NCI-H226 (cell line): ENCODE results near the gene PERCC1.
"Not testable (repeated sequence)": the region's sequence is repeated elsewhere in the genome, so short reads cannot be mapped to it uniquely, and the experiment has no call there.

Experiments used
- DNase-seq: peaks from one replicate; pipeline ENCODE4 v3.0.0-alpha.2; 2015

Gene PERCC1

DNA sequence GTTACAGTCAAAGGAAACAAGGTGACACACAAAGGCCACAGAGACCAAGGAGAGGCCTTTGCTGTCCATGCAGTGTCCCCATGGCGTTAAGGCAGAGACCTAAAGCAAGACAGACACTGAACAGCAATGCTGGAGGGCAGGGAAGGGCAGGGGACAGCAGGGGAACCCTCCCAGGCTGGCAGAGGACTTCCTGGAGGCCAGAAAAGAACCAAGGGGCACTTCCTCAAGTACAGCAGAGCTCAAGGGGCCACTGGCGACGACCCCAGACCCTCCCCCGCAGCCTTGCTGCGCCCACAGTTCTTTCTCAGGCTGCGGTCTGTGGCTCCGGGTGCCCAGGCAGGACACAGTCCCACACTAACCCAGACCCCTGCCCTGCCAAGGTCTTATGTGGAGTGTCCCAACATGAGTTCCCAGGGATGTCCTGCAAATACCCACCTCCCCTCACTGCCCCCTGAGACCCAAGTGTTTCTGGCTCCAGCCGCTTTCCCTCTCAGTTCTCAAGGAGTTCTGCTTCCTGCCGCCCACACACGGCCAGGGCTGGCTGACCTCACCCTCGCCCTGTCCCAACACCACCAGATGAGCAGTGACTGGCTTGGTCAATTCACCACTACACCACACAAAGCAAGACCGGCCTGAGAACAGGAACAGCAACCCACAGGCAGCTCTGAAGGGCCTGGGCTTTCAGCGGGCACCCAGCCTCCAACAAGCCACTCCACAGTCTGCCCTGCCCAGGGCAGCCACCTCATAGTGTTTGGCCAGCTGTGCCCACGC, 39.8 kb downstream of the PERCC1 start:
- no peak for DNase-seq

DNA sequence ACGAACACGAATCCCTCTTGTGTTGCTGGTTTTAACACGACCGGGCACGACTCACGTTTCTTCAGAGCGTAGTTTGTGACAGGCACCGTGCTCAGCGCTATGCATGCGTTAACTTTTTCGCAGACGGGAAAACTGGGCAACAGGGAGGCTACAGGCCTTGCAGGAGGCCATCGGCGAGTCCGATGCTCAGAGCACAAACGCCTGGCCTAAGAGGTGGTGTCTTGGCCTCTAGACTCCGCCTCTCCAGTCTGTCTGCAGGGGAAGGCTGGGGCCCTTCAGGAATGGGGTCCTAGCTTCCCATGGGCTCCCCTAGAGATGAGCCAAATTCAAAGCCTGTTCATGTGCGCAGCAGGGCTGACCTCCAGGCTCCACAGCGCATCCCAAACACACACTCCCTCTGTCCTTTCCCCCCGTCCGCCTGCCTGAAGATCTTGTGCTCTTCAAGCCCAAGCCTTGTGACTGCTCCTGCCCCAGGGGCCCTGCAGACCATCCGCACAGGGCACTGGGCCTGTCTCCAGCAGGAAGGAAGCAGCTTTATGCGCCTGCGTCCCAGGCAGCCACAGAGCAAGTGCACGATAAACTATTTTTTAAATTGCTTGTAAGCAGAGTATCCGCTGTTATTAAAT, 40.8 kb downstream of the PERCC1 start:
- DNase-seq: no peak

DNA sequence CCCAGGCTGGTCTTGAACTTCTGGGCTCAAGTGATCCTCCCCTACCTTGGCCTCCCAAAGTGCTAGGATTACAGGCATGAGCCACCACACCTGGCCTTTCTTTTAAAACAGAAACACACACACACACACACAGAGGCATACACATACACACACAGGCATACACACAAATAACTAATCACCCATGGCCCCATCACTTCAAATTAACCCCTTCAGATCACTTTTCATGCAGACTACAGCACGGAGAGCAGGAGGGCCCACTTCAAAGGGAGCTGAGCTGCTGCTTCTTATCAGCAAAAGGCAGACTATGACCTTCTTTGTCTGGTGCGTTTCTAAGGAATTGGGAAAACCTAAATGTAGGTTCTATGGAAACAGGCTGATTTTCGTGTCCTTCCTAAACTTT, 42.1 kb downstream of the PERCC1 start:
- DNase-seq: no peak

DNA sequence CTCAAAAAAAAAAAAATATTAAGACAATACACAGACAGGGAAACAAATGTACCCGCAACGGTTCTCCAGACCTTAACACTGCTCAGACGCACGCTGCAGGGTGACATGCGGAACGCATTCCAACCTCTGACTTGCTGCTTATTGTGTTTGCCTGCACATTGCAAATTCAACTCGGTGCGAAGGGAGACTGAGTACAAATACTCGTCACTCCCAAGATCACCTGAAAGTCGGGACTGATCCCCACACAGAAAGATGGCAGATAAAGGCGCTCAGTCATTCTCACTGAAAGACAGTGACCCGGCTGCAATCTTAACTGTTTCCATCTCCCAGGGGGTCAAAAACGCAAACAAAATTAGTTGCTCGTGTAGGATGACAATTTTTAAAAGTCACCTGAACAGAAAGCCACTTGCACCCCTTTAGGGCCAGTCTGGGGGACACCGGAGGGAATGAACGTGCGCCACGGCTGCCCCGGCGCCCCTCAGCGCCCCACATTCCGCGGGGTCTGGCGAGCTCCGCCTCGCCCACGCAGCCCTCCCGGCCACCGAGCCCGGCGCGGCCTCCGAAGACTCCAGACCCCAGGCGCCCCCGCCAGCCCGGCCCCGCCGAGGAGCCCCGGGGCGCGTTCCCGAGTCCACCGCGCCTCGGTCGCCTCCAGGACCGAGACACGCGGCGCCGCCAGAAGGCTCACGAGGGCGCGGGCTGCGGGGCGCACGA, 43.4 kb downstream of the PERCC1 start:
- DNase-seq: no peak

DNA sequence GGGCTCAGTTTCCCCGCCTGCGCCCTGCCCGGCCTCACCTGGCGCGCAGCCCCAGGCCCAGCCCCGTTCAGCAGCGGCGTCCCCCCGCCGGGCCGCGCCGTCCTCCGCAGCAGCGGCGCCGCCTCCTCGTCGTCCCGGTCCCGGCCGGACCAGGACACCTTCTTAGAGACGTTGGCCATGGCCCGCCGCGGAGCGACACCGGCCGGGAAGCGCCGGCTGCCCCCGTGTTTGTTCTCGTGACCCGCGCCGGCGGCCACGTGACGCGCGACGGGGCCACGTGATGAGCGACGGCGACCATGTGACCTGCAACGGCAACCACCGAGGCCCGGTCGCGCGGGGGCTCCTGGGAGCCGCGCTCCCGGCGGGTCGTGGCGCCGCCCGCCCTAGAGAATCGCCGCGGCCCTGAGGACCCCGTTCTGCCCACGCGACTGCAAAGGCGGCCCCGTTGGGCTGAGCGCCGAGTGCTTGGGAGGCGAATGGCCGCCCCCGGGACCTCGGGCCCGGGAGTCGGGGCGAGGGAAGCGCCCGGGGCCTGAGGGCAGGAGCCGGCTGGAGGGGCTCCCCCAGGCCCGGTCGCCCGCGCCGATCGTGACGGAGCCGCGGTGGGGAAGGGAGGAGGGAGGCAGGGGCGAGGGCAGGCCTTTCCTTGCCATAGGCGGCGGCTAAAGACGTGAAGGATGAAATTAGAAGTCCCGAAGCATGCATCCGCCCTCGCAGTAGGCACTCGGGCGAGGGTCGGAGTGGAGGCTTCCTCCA, 44.1 kb downstream of the PERCC1 start, which contains the start of gene CLCN7:
Gene CLCN7 (minus strand): TSS at position 233 of the 756 bp plus-strand sequence. CDS start 54 bp downstream, at position 179.
- peak; percentile 64 for DNase-seq

DNA sequence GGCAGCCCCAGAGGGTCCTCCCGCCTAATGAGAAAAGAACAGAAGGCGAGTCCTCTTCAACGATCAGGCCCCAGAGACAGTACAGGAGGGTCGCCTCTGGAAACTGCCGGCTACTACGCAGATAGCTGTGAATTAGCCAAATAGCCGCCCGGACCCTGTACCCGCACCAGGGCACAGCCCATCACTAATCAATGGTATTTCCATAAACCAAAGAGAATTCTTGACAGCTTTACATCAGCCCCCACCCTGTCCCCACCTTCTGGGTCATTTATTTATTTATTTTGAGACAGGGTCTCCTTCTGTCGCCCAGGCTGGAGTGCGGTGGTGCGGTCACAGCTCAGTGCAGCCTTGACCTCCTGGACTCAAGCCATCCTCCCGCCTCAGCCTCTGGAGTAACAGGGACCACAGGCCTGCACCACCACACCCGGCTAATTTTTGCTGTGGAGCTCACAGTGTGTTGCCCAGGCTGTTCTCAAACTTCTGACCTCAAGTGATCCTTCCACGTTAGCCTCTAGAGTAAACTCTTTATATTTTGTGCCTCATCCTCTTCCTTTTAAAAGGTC, 44.8 kb downstream of the PERCC1 start:
- no peak for DNase-seq

DNA sequence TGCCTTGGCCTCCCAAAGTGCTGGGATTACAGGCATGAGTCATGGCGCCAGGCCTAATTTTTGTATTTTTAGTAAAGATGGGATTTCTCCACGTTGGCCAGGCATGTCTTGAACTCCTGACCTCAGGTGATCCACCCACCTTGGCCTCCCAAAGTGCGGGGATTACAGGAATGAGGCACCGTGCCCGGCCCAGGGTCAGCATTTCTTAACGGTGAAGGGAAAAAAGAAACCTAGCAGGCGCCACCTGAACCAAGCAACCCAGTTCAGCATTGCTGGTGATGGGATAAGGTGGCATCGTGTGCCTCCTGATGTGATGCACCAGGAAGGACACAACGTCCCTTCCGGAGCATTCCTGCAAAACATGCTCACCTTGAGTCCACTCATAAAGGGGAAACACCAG, 46.2 kb downstream of the PERCC1 start:
- no peak for DNase-seq

DNA sequence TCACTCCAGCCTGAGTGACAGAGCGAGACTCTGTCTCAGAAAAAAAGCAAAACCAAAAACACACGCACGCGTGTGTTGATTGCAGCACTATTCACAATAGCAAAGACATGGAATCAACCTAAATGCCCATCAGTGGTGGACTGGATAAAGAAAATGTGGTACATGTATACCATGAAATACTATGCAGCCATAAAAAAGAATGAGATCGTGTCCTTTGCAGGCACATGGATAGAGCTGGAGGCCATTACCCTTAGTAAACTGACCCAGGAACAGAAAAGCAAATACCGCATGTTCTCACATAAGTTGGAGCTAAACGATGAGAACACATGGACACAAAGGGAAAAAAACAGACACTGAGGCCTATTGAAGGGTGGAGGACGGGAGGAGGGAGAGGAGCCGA, 48.1 kb downstream of the PERCC1 start:
- not testable (repeated sequence) for DNase-seq

DNA sequence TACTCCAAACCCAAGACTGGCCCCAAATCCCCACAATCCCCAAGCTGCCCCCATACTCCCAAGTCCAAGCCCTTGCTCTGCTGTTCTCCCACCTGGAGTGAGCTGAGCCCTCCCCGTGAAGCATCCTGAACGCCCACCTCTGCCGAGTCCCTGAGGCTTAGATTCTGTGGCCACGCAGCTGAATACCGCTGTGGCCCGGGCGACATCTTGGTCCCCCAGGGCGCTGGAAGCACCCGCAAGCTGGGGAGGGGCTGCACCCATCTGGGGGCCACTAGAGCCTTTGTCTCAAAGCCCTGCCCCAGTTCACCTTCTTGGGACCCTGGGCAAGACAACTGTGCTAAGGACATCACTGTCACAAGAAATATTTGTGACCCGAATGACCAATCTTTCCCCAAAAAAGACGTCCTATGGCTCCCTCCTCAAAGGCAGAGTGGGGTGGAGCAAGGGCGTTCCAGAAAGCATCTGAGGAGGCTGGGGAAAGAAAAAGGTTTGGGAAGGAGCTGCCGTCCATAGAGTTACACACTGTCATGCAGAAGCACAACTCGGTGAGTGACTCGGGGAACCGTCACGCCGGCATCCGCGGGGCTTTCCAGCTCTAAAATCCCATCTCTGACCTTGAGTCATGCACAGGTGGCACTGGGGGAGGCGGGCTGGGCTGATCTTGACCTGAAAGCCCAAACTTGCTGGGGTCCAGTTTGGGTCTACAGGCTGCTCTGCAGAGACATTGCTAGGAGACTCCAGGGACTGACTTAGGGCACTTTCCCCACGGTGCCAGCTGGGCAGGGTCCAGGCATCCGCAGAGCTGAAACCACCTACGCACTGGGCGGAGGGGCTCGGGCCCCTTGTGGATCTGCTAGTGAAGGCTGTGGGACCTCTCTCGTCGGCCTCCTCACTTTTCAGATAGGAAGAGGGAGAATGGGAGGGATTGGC, 51.3 kb downstream of the PERCC1 start:
- DNase-seq: peak; percentile 23
